GM21576 (cell line): ENCODE results near the gene HPSE.
"Not testable (repeated sequence)": the region's sequence is repeated elsewhere in the genome, so short reads cannot be mapped to it uniquely, and the experiment has no call there.

Experiments used
- ATAC-seq: cut with Tn5 transposase; IDR thresholded peaks from one replicate; pipeline ENCODE4 v1.9.1; 2021; ENCODE audit warnings: mild to moderate bottlenecking, moderate library complexity; ENCODE audit not compliant: unreplicated experiment

HPSE gene

DNA sequence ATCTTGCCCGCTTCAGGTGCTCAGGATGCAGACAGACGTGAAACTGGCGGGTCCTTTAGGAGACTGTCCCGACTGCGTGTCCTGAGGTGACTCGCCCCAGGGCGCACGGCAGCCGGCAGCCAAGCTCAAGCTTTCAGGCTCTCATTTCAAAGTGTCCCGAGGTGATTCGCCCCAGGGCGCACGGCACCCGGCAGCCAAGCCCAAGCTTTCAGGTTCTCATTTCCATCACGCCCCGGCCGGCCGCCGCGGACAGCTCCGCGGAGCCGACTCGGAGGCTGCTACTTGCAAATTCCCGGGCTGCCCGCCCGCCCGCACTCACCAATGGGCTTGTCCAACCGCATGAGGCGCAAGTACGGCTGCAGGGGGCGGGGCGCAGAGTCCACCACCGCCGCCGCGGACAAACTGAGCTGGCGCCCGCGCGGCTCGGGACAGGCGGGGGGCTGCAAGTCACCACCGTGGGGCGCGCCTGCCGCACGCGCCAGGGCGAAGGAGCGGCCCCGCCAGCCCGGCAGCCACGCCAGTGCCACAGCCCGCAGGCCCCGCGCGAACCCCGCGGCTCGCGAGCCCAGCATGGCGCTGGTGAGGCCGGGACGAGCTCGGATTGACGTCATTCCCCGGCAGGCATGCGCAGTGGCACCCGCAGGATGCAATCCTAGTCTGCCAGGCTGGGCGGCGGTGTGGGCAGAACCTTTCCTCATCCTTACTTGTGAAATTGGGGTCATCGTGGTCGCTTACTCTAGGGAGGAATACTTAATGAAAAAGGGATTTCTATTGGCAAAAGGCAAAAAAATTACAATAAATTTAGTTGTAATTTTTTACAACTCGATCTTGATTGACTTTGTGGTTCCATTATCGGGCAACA is 50.2 kb downstream of the HPSE start, which contains the start of gene COQ2:
TSS of gene COQ2 (minus strand) at position 606 of the 862 bp plus-strand sequence. CDS start at position 572, 34 bp downstream.
- ATAC-seq, result peak; percentile 82

DNA sequence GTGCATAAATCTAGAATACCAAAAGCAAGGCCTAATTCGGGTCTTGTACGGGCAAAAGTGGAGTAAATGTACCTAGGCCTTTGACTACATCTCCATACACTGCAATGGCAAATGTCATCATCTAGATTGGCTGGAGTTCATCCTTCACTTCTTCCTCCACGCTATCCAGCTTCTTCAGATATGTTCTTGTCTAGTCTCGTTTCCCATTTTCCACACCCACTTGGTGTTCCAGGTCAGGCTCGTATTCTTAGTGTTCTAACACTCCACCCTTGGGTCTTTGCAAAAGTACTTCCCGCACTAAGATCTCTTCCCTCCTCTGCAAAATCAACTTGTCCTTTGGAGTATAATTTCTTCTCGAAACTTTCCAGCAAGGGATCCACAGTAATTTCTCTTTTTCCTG is 51.5 kb downstream of the HPSE start:
- ATAC-seq, result no peak

DNA sequence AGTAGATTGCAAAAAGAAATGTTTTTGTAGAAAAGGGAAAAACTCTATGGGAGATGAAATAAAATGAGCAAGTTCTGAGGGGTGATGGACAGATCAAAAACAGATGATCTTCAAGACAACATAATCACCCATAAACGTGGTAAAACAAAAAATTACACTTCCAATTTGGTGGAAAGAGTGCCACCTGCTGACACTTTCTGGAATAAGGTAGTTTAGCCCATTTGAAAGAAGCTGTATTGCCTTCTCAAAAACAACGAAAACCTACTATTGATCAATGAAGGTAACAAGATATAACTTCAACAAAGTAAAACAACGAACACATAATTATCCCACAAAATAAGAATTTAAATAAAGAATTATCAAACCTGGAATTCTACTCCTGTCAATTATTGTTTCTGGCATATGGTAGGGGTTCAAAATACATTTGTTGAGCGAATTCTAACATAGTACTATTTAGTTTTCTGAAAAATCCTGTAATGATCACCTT is 52.6 kb downstream of the HPSE start:
- no peak for ATAC-seq

DNA sequence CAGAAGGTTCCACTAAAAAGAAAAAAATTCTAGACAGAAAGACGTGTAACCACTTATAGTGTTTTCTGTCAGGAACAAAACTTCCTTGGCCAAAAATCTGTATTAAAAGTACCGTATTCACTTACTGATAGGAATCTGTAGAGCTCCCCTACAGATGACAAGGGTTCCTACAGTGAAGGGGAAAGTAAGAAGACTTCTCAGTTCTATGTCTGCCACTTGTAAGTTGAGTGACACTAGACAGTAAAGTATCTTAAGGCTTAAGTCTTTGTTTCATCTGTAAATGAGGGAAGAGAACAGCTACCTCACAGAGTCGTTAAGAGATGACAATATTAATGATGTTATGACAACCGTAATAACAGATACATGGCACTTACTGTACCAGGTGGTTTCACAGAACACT is 53.3 kb downstream of the HPSE start:
- no peak for ATAC-seq

DNA sequence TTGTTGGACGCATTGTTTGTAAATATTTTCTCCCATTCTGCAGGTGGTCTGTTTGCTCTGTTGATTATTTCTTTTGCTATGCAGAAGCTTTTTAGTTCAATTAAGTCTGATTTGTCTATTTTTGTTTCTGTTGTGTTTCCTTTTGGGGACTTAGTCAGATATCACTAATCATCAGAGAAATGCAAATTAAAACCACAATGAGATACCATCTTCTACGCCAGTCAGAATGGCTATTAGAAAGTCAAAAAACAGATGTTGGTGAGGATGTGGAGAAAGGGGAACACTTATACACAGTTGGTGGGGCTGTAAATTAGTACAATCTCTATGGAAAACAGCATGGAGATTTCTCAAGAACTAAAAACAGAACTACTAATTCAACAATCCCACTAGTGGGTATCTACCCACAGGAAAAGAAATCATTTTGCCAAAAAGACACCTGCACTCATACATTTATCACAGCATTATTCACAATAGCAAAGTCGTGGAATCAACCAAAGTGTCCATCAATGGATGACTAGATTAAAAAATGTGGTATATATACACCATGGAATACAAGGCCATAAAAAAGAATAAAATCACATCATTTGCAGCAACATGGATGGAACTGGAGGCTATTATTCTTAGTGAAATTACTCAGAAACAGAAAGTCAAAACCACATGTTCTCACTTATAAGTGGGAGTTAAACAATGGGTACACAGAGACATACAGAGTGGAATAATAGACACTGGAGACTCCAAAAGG is 58.2 kb downstream of the HPSE start:
- peak; percentile 54 for ATAC-seq

DNA sequence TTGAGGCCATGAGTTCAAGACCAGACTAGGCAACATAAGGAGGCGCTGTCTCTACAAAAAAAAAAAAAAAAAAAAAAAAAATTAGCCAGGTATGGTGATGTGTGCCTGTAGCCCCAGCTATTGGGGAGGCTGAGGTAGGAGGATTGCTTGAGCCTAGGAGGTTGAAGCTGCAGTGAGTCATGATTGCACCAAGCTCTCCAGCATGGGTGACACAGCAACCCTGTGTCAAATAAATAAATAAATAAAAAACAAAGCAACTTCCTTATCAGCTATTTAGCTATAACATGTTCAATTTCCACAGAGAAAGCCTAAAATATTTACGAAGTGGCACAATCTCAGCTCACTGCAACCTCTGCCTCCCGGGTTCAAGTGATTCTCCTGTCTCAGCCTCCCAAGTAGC is 60.7 kb downstream of the HPSE start:
- ATAC-seq, result not testable (repeated sequence)

DNA sequence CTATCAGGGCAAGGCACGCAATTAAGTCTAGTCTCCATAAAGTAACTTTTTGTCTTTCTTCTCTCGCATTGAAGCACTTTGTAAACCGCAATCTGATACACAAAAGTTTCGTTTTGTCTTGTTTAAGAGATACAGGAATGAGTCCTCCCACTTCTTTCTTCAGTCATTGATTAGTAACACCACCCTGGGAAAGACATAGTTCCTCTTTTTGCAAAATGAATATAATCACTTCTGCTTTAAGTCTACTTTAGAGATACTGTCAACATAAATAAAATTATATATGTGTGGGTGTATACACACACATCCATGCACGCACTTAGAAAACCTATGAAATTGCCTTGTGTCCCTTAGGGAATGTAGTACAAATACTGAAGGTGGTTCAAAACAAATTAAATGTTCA is 61.7 kb downstream of the HPSE start:
- peak; percentile 91 for ATAC-seq

DNA sequence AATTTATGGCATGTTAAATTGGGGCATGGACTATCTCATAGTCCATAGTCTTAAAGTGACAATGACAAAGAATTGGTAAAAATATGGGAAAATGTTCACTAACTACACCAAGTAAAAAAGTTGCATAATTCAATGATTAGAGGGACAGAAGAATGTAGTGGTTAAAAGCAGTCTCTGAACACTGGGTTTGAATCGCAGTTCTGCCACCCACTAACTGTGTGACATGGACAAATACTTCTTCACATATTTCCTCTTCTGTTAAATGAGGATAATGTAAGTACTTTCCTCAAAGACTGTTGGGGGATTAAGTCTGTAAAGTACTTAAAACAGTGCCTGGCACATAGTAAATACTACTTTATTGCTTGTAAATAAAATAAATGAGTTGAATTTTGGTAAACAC is 65.4 kb downstream of the HPSE start:
- no peak for ATAC-seq

DNA sequence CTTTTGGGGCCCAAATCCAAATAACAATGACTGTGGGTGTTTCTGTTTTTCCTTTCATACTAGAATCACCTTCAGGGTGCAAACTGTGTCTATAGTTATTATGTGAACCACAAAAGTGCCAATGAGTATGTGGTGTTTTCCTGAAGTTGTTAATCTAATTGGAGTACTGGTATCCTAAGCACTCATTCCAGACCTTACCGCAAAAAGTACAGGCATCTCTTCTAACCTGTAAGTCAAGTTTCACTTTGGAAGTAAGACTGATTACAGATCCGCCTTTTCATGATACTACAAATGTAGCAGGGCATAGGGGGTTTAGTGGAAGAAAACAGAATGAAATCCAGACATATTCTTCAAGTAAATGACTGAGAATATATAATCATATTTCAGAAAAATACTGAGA is 66.2 kb downstream of the HPSE start:
- no peak for ATAC-seq

DNA sequence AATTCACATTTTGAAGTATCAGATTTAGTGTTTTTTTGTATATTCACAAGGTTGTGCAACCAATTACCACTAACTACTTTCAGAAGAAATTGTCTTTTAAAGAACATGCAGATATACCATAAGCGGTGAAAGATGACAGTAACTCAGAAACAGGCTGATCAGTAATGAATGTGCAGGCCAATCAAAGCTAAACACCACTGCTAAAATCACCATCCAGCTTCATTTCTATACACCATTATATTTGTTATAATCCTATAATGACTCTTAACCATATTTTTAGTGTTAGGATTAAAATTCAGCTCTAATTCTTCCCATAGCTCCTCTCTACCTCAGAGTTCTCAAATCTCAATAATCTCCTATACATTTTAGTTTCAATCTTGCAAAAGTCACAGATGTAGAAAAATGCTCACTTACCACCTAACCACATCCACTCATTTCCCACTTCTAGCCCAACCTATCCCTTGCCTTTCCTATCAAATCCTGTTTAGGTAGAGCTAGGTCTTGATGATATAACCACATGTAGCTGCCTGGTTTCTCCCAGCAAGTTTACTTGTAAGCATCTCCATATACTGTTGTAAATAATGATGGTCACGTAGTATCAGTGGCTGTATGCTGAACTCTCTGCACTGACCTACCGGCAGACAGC is 66.7 kb downstream of the HPSE start:
- no peak for ATAC-seq

DNA sequence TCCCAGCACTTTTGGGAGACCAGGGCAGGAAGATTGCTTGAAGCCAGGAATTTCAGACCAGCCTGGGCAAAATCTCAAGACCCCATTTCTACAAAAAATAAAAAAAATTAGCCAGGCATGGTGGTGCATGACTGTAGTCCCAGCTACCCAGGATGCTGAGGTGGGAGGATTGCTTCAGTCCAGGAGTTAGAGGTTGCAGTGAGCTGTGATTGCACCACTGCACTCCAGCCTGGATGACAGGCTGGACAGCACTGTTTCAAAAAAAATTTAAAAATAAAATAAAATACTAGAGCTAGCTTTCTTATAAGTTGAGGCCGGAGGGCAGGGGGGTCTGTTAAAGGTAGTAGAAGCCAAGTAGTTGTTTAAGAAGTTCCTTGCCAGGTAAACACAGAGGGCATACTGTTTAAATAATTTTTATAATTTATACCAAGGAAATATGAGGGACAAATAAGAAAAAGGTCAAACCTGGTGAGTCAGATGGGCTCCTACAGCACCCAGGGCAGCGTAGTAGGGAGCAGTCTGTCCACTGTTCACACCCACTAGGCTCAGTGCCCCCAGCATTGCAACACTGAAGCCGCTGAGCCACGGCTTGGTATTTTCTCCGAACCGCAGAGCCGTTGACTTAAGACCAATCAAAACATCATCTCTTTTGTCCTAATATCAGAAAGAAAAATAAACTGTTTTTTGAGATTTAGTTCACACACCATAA is 67.4 kb downstream of the HPSE start:
- ATAC-seq, result no peak

DNA sequence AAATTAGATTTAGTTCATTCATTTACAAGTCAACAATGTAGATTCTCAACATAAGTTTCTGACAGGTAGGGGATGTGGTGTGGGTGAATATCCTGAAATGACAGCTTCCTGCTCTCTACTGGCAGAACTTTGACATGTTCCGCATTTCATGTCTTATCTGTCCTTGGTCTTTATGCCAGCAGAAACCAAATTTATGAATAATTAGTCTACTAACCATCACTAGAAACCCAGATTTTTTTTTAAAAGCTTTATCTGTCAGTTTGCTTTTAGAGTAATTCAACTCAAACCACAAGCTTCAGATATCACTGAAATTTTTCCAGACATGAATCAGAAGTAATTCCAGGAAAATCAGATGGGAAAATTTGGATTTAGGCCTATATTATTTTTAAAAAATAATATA is 68.0 kb downstream of the HPSE start:
- no peak for ATAC-seq

DNA sequence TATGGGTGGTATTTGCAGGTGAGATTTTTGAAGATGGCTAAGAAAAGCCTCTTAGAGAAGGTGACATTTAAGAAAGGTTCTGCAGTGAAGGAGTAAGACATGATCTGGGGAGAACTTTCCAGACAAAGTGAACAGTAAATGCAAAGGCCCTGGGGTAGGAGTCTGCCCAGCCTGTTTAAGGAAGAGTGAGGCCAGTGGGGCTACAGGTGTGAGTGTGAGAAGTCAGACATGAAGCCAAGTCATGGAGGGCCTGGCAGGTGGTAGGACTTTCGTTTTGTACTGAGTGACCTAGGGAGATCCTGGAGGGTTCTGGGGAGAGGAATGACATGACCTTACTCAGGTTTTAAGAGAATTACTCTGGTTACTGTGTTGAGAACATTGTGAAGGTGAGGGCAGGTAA is 71.5 kb downstream of the HPSE start:
- no peak for ATAC-seq

DNA sequence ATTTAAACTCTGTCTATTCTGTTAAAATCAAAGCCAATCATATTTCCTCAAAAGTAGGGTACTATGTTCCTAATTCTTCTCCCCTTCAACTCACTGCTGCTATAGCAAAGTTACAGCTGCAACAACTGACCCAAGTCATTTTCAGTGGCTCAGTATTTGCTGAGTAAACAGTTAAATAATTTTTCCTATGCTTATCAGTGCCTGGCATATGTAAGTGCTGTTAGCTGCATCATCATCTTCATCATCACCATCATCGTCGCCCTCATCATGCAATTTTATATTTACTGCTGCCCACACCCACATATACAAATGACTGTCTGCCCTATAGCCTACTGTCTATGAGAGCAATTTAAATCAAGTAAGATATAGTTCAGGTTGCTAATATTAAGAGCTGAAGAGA is 72.0 kb downstream of the HPSE start:
- no peak for ATAC-seq

DNA sequence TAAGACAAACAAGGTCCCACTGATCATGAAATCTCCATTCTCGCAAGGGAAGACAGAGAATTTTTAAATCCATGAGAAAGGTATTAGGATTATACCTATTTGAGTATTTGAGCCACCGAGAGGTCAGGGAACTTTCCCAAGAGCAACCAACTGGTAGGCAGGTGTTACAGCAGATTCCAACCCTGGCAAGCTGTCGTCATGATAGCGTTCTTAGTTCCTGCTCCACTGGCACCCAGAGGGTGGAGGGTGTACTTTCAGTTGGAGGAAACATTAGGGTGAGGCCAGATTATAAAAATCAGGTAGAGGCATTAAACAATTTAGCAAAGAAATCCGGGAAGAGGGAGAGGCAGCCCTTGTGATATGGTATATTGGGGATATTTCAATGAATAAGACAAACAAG is 73.3 kb downstream of the HPSE start:
- ATAC-seq, result no peak

DNA sequence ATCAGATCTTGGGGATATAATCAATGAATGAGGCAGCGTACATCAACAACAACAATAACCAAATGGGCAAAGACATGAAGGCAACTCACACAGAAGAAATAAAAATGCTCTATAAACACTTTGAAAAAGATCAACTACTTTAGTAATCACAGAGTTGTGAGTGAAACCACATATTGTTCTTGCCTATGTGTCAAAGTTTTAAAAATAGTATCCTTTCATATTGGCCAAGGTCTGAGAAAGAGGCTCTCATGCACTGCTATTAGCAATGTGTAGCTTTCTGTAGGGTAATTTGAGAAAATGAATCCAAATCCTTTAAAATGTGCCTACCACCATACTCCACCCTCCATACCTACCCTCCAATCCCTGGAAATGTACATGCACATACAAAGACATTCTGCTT is 75.1 kb downstream of the HPSE start:
- ATAC-seq, result peak; percentile 56

DNA sequence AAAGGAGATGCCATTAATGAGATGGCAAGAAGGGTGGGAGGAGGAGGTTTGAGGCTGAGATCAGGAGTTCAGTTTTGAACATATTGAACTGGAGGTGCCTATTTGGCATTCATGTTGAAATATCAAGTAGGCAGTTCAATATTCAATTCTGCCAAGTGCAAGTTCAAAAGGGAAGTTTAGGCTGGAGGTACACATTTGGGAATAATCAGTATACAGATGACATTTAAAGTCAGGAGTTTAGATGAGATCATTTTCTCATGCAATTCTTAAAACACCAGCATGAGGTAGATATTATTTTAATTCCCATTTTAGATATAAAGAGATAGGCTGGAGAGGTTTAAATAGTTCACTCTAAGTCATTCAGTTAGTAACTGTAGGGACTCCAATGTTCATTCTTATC is 76.2 kb downstream of the HPSE start:
- ATAC-seq, result no peak

DNA sequence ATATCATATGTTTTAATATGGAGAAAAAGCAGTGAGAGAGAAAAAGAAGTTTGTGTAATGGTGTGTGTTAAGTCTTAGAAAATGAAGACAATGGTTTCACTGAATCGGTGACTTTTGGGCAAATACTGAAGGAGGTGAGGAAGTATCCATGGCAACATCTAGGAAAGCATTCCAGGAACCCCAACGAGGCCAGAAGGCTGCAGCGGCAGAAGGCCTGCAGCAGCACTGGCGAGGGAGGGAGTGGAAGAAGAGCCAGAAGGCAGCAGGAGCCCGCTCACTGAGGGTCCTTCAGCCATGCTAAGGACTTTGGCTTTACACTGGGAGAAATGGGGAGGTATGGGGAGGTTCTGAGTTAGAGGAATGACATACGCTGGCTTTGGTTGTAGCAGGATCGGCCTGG is 76.8 kb downstream of the HPSE start:
- ATAC-seq, result no peak

DNA sequence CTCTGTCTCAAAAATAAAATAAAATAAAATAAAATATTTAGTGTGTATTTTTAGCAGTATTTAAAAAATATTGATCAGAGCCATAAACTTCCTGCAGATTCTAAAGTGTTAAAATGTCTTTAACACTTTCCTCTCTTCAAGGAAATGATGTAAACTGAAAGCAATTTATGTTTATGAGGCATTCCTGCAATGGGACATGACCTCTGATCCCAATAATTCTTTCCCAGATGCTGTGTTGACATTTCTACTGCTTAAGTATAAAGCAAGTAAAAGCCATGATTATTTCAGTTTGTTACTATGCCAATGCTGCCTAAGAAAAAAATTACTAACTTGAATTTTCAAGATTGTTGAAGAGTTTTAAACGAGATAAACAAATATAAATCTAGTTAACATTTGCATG is 79.1 kb downstream of the HPSE start:
- ATAC-seq, result no peak

DNA sequence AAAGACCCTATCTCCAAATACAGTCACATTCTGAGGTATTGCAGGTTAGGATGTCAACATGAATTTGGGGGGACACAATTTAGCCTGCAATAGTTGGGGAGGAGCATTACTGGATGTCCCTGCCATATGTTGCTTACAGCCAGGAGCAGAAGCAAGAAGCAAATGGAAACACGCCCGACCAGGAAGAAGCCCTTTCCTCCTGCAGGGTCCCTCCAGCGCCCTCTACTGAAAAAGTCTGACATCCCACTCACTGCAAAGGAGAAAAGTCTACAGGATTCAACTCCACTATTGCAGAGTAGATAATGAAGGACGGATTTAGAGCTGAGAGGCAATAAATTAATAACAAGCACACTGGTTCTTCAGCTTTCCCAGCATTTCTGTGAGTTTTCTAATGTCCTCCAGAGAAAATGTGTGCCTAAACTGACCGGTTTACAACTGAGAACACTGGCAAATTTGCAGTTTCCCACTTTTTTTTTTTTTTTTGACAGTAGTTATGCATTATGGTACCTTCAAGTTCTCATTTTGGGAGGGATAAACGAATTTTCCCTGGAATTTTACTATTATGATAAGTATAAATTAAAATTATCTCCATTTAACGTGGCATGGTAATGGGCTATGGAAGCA is 81.8 kb downstream of the HPSE start:
- ATAC-seq, result peak; percentile 68

DNA sequence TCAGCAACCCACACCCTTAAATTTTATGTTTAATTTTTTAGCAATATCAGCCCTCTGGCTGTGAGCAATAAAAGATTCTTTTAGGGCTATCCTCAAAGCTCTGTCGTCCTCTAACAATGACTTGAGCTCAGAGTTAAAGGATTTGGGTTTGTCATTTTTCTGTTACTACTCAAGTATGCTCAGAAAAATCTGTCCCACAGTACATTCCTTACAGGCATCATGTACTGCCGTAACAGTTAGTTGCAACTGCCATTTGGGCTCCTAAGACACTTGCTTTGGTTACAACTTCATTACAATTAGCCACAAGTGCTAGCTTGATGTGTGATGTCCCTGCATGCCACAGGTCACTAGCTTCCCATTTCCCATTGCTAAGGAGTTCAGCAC is 83.2 kb downstream of the HPSE start:
- ATAC-seq, result no peak
